Measurements from ENCODE around the gene CREG2. TPM values are rescaled to one million over a fixed set of nuclear protein-coding genes. Genes with fewer than 3 reads are reported as not detected.

Gene CREG2
- total and polyA plus RNA-seq, 2 experiments from 2014 or later = 1.7 to 2.6 TPM

- Mint-ChIP-seq H3K27me3 (ENCODE audit: insufficient read depth, low read depth, poor library complexity) (peaks cover 6% of the 10 kb centered on the region), H3K9me3 (no peaks in the 10 kb centered on the region), H3K27ac (no peak overlapping the region), H3K4me1 (peaks cover 31% of the 10 kb centered on the region), H3K36me3 (ENCODE audit: low read depth) (peaks cover 7% of the 10 kb centered on the region), H3K4me3 (peak overlapping the region; percentile 11; the same call in 1 of the 3 replicates)
- Histone ChIP-seq H3F3A (replicated peaks; ENCODE audit: low read depth) (peaks cover 4% of the 10 kb centered on the region; the same call in 1 of the 2 replicates), H2AFZ (no peak overlapping the region), H3K4me1 (ENCODE audit: insufficient read depth) (peaks cover 13% of the 10 kb centered on the region), H3K27me3 (ENCODE audit: insufficient read depth) (peaks cover 11% of the 10 kb centered on the region), H3K9me2 (ENCODE audit: insufficient read depth) (no peaks in the 10 kb centered on the region), H3K27ac (ENCODE audit: low read depth) (no peak overlapping the region), H3K79me2 (replicated peaks; ENCODE audit: insufficient read depth) (peaks cover 77% of the 10 kb centered on the region), H4K20me1 (replicated peaks; ENCODE audit: insufficient read depth) (peaks cover 53% of the 10 kb centered on the region), H3K4me3 (no peak overlapping the region; the same call in 1 of the 2 replicates), H3K36me3 (ENCODE audit: insufficient read depth) (0 out of 2 replicates have a peak, but pooled peaks cover 3% of the 10 kb centered on the region), H3K4me2 (peak overlapping the region; percentile 98)
- ATAC-seq (no peak), DNase-seq (ENCODE audit: low spot score) (no peak)
- TF ChIP-seq ZNF462 (CRISPR knock-in tag; IDR thresholded peaks at IDR 0.05) (no peak), REST (IDR thresholded peaks at IDR 0.05; ENCODE audit: unreplicated experiment) (no peak), STAT1 (IDR thresholded peaks at IDR 0.05; ENCODE audit: unreplicated experiment) (no peak), EZH2 (IDR thresholded peaks at IDR 0.05; ENCODE audit: low read depth, unreplicated experiment) (no peak), ETS1 (IDR thresholded peaks at IDR 0.05) (no peak), EZH2phosphoT487 (IDR thresholded peaks at IDR 0.05; ENCODE audit: unreplicated experiment) (no peak), JUNB (IDR thresholded peaks at IDR 0.05; ENCODE audit: unreplicated experiment) (no peak)
Observed at GRCh38 chr2:101305492-101306078, 81.7 kb downstream of the CREG2 start.

All from GM23338 (cell line).